Measurements from ENCODE around the gene CALU. TPM values are rescaled to one million over a fixed set of nuclear protein-coding genes. Genes with fewer than 3 reads are reported as not detected.

CALU gene
- total RNA-seq: 10 to 100 TPM; 42.2 to 44.5 TPM

GRCh38 chr7:128739048-128739962, at the start of gene CALU:
Gene CALU, plus strand, starts transcription at chr7:128739359. Its CDS starts 9,225 bp downstream, at chr7:128748584.
- no peaks in the 10 kb centered on the region for H3K9me3 Mint-ChIP-seq
- peaks cover 5% of the 10 kb centered on the region for H3K36me3 Mint-ChIP-seq
- peak within 1 kb of the TSS; percentile 99 for H3K4me3 Mint-ChIP-seq
- H3K27ac Mint-ChIP-seq: peak within 1 kb of the TSS; percentile 94
- no peaks in the 10 kb centered on the region for H3K27me3 Mint-ChIP-seq
- peaks cover 37% of the 10 kb centered on the region for H3K4me1 Mint-ChIP-seq
- DNase-seq: peak; percentile 97

GRCh38 chr7:128691227-128691626, 47.9 kb upstream of the CALU start:
- Mint-ChIP-seq H3K36me3 (no peaks in the 10 kb centered on the region), H3K4me3 (no peak overlapping the region), H3K27ac (no peak overlapping the region), H3K4me1 (no peaks in the 10 kb centered on the region), H3K9me3 (no peaks in the 10 kb centered on the region), H3K27me3 (peaks cover 16% of the 10 kb centered on the region)
- DNase-seq: no peak

GRCh38 chr7:128692623-128693270, 46.4 kb upstream of the CALU start:
- no peak overlapping the region for H3K27ac Mint-ChIP-seq

GRCh38 chr7:128693373-128694015, 45.7 kb upstream of the CALU start:
- Mint-ChIP-seq H3K4me1 (peaks cover 5% of the 10 kb centered on the region), H3K27ac (no peak overlapping the region), H3K4me3 (no peak overlapping the region), H3K9me3 (no peaks in the 10 kb centered on the region), H3K27me3 (peaks cover 39% of the 10 kb centered on the region), H3K36me3 (no peaks in the 10 kb centered on the region)
- DNase-seq: no peak

More at GRCh38 chr7:128692623-128693270, 46.4 kb upstream of the CALU start:
- Mint-ChIP-seq H3K9me3 (no peaks in the 10 kb centered on the region), H3K27me3 (peaks cover 32% of the 10 kb centered on the region), H3K4me1 (peaks cover 4% of the 10 kb centered on the region), H3K36me3 (no peaks in the 10 kb centered on the region), H3K4me3 (no peak overlapping the region)
- DNase-seq: no peak

- H3K27ac Mint-ChIP-seq: no peak overlapping the region
- no peak overlapping the region for H3K4me3 Mint-ChIP-seq
- H3K36me3 Mint-ChIP-seq: no peaks in the 10 kb centered on the region
- H3K4me1 Mint-ChIP-seq: peaks cover 5% of the 10 kb centered on the region
- H3K27me3 Mint-ChIP-seq: peaks cover 50% of the 10 kb centered on the region
- no peak for DNase-seq
- no peaks in the 10 kb centered on the region for H3K9me3 Mint-ChIP-seq
These were observed 44.4 kb upstream of the CALU start for GRCh38 chr7:128694738-128695137.

- Mint-ChIP-seq H3K27ac (peak overlapping the region; percentile 31), H3K4me3 (peak overlapping the region; percentile 82), H3K36me3 (no peaks in the 10 kb centered on the region), H3K27me3 (peaks cover 58% of the 10 kb centered on the region), H3K4me1 (peaks cover 5% of the 10 kb centered on the region), H3K9me3 (no peaks in the 10 kb centered on the region)
- peak; percentile 69 for DNase-seq
These were observed 41.8 kb upstream of the CALU start for GRCh38 chr7:128697302-128697905.

GRCh38 chr7:128699196-128699712, 39.9 kb upstream of the CALU start:
- no peaks in the 10 kb centered on the region for H3K9me3 Mint-ChIP-seq
- no peak overlapping the region for H3K4me3 Mint-ChIP-seq
- no peak for DNase-seq
- H3K36me3 Mint-ChIP-seq: no peaks in the 10 kb centered on the region
- peaks cover 54% of the 10 kb centered on the region for H3K27me3 Mint-ChIP-seq
- peaks cover 5% of the 10 kb centered on the region for H3K4me1 Mint-ChIP-seq
- H3K27ac Mint-ChIP-seq: no peak overlapping the region

- no peak for DNase-seq
- Mint-ChIP-seq H3K36me3 (no peaks in the 10 kb centered on the region), H3K4me1 (peaks cover 5% of the 10 kb centered on the region), H3K27ac (no peak overlapping the region), H3K9me3 (no peaks in the 10 kb centered on the region), H3K4me3 (no peak overlapping the region), H3K27me3 (peaks cover 54% of the 10 kb centered on the region)
These were observed 39.3 kb upstream of the CALU start for GRCh38 chr7:128699895-128700294.

GRCh38 chr7:128701062-128701785, 37.9 kb upstream of the CALU start:
- Mint-ChIP-seq H3K4me1 (peaks cover 9% of the 10 kb centered on the region), H3K4me3 (no peak overlapping the region), H3K9me3 (no peaks in the 10 kb centered on the region), H3K36me3 (no peaks in the 10 kb centered on the region), H3K27me3 (peaks cover 49% of the 10 kb centered on the region), H3K27ac (no peak overlapping the region)
- DNase-seq: no peak

- Mint-ChIP-seq H3K36me3 (no peaks in the 10 kb centered on the region), H3K27me3 (peaks cover 24% of the 10 kb centered on the region), H3K4me1 (peaks cover 4% of the 10 kb centered on the region), H3K4me3 (no peak overlapping the region), H3K9me3 (no peaks in the 10 kb centered on the region), H3K27ac (no peak overlapping the region)
- DNase-seq: no peak
These were observed 35.4 kb upstream of the CALU start for GRCh38 chr7:128703609-128704241.

- Mint-ChIP-seq H3K36me3 (no peaks in the 10 kb centered on the region), H3K27ac (no peak overlapping the region), H3K4me3 (no peak overlapping the region), H3K4me1 (peaks cover 4% of the 10 kb centered on the region), H3K9me3 (no peaks in the 10 kb centered on the region), H3K27me3 (peaks cover 5% of the 10 kb centered on the region)
- DNase-seq: no peak
These were observed 33.2 kb upstream of the CALU start for GRCh38 chr7:128705891-128706333.

GRCh38 chr7:128707752-128708151, 31.4 kb upstream of the CALU start:
- H3K4me1 Mint-ChIP-seq: peaks cover 4% of the 10 kb centered on the region
- peaks cover 3% of the 10 kb centered on the region for H3K27me3 Mint-ChIP-seq
- H3K9me3 Mint-ChIP-seq: no peaks in the 10 kb centered on the region
- no peak for DNase-seq
- no peaks in the 10 kb centered on the region for H3K36me3 Mint-ChIP-seq
- no peak overlapping the region for H3K4me3 Mint-ChIP-seq
- H3K27ac Mint-ChIP-seq: no peak overlapping the region

GRCh38 chr7:128708235-128708634, 30.9 kb upstream of the CALU start:
- Mint-ChIP-seq H3K4me3 (no peak overlapping the region), H3K36me3 (no peaks in the 10 kb centered on the region), H3K9me3 (no peaks in the 10 kb centered on the region), H3K27me3 (peaks cover 6% of the 10 kb centered on the region), H3K4me1 (peaks cover 4% of the 10 kb centered on the region), H3K27ac (no peak overlapping the region)
- no peak for DNase-seq

GRCh38 chr7:128708824-128709223, 30.3 kb upstream of the CALU start:
- H3K4me1 Mint-ChIP-seq: peaks cover 4% of the 10 kb centered on the region
- no peaks in the 10 kb centered on the region for H3K36me3 Mint-ChIP-seq
- H3K4me3 Mint-ChIP-seq: no peak overlapping the region
- no peaks in the 10 kb centered on the region for H3K9me3 Mint-ChIP-seq
- H3K27ac Mint-ChIP-seq: no peak overlapping the region
- DNase-seq: no peak
- peaks cover 9% of the 10 kb centered on the region for H3K27me3 Mint-ChIP-seq
